ENCODE results near the gene ZBTB6. TPM values are rescaled to one million over a fixed set of nuclear protein-coding genes. Genes with fewer than 3 reads are reported as not detected.

The ZBTB6 gene
- total RNA-seq, 2 donors from 2014 or later, result 3.3 to 5.7 TPM

DNA sequence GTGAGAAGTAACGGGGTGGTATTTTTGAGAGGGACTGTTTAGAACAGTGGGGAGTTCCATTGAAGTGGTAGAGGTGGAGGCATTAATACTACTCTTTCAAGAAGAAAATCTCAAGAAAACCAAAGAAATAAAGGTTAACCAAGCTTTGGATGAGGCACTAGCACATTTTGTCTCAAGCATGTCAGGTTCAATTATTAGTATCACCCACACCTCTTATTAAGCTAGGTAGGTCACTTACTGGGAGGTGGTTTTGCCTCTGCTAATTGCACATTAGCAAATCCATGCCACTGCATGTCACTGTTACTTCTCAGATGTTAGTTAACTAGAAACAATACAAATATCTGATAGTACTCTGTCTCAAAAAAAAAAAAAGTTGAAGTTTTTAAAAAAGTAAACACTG is 37.9 kb upstream of the ZBTB6 start:
- intact Hi-C loops (cut with DNase I), result no loop called here
- ATAC-seq (no peak), DNase-seq (no peak)
- no peak for TF ChIP-seq POLR2A (IDR thresholded peaks at IDR 0.05)
- Histone ChIP-seq H3K27ac (no peak overlapping the region), H3K27me3 (no peaks in the 10 kb centered on the region), H3K4me3 (no peak overlapping the region), H3K4me1 (peaks cover 56% of the 10 kb centered on the region), H3K36me3 (replicated peaks in 1 of 2; ENCODE audit: insufficient read depth in 1 of 2, low read depth in 2 of 2) (no peaks in the 10 kb centered on the region), H3K9me3 (no peaks in the 10 kb centered on the region)
- 92 to 95% methylated on average over 1 of the region's 1 CpG for WGBS, 2 donors

- 86 to 93% methylated on average over 3 of the region's 3 CpGs for WGBS, 2 donors
- intact Hi-C loops (cut with DNase I), result no loop called here
- H3K9me3 ChIP-seq, result no peaks in the 10 kb centered on the region
- no peak overlapping the region for H3K27ac ChIP-seq
- H3K36me3 ChIP-seq (replicated peaks in 1 of 2; ENCODE audit: insufficient read depth in 1 of 2, low read depth in 2 of 2), result no peaks in the 10 kb centered on the region
- ATAC-seq, result no peak
- peaks cover 56% of the 10 kb centered on the region for H3K4me1 ChIP-seq
- H3K4me3 ChIP-seq, result no peak overlapping the region
- no peak for DNase-seq
- no peaks in the 10 kb centered on the region for H3K27me3 ChIP-seq
- TF ChIP-seq CTCF (IDR thresholded peaks at IDR 0.05) (no peak), POLR2A (IDR thresholded peaks at IDR 0.05) (no peak)
Observed at GRCh38 chr9:122950263-122950662, 37.1 kb upstream of the ZBTB6 start.

- peaks cover 52% of the 10 kb centered on the region for H3K4me1 ChIP-seq
Observed at GRCh38 chr9:122949696-122950095, 36.6 kb upstream of the ZBTB6 start.

GRCh38 chr9:122948313-122948712 is 35.2 kb upstream of the ZBTB6 start:
- DNase-seq (no peak), ATAC-seq (no peak)
- Histone ChIP-seq H3K9me3 (no peaks in the 10 kb centered on the region), H3K4me1 (peaks cover 50% of the 10 kb centered on the region), H3K27ac (peak overlapping the region in 2 of 4 donors; percentile 16 to 50), H3K27me3 (no peaks in the 10 kb centered on the region), H3K36me3 (replicated peaks in 1 of 2; ENCODE audit: insufficient read depth in 1 of 2, low read depth in 2 of 2) (no peaks in the 10 kb centered on the region), H3K4me3 (no peak overlapping the region)
- no peak for TF ChIP-seq CTCF (IDR thresholded peaks at IDR 0.05)
- TF ChIP-seq POLR2A (IDR thresholded peaks at IDR 0.05), result no peak
- WGBS, 2 donors, result 80 to 83% methylated on average over 3 of the region's 3 CpGs
- intact Hi-C loops (cut with DNase I), result no loop called here

More at GRCh38 chr9:122949696-122950095, 36.6 kb upstream of the ZBTB6 start:
- intact Hi-C loops (cut with DNase I), result no loop called here
- Histone ChIP-seq H3K27ac (no peak overlapping the region), H3K9me3 (no peaks in the 10 kb centered on the region), H3K36me3 (replicated peaks in 1 of 2; ENCODE audit: insufficient read depth in 1 of 2, low read depth in 2 of 2) (no peaks in the 10 kb centered on the region), H3K27me3 (no peaks in the 10 kb centered on the region), H3K4me3 (no peak overlapping the region)
- no peak for ATAC-seq
- WGBS, 2 donors, result 67 to 68% methylated on average over 1 of the region's 1 CpG
- no peak for DNase-seq
- TF ChIP-seq CTCF (IDR thresholded peaks at IDR 0.05) (no peak), POLR2A (IDR thresholded peaks at IDR 0.05) (no peak)

- no peak for TF ChIP-seq POLR2A (IDR thresholded peaks at IDR 0.05)
- no peak for TF ChIP-seq CTCF (IDR thresholded peaks at IDR 0.05)
- no peak overlapping the region for H3K4me3 ChIP-seq
- no peaks in the 10 kb centered on the region for H3K36me3 ChIP-seq (replicated peaks in 1 of 2; ENCODE audit: insufficient read depth in 1 of 2, low read depth in 2 of 2)
- H3K9me3 ChIP-seq, result no peaks in the 10 kb centered on the region
- no peak for DNase-seq
- no peaks in the 10 kb centered on the region for H3K27me3 ChIP-seq
- 13 to 14% methylated on average over 1 of the region's 1 CpG for WGBS, 2 donors
- H3K27ac ChIP-seq, result peak overlapping the region in 1 of 4 donors; percentile 50
- H3K4me1 ChIP-seq, result peaks cover 56% of the 10 kb centered on the region
- intact Hi-C loops (cut with DNase I), result no loop called here
- no peak for ATAC-seq
Observed at GRCh38 chr9:122946461-122947005, 33.4 kb upstream of the ZBTB6 start.
